GM18909 (cell line): ENCODE measurements around the gene PRSS57.
"Not testable (repeated sequence)": the region's sequence is repeated elsewhere in the genome, so short reads cannot be mapped to it uniquely, and the experiment has no call there.

Source experiments
- ATAC-seq: cut with Tn5 transposase; IDR thresholded peaks from one replicate; pipeline ENCODE4 v1.9.1; 2021; ENCODE audit warnings: mild to moderate bottlenecking; ENCODE audit not compliant: unreplicated experiment, poor library complexity

Gene PRSS57

DNA sequence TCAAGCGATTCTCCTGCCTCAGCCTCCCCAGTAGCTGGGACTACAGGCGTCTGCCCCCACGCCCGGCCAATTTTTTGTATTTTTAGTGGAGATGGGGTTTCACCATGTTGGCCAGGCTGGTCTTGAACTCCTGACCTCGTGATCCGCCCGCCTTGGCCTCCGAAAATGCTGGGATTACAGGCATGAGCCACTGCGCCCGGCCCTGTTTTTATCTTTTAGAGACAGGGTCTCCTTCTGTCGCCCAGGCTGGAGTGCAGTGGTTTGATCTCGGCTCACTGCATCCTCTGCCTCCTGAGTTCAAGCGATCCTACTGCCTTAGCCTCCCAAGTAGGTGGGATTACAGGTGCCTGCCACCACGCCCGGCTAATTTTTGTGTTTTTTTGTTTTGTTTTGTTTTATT, 3.3 kb upstream of the PRSS57 start:
- not testable (repeated sequence) for ATAC-seq

GRCh38 chr19:694481-695351, 536 bp downstream of the PRSS57 start:
- ATAC-seq, result no peak

GRCh38 chr19:690203-690602, 5.0 kb downstream of the PRSS57 start:
- no peak for ATAC-seq

- ATAC-seq, result no peak
Observed at GRCh38 chr19:688992-689391, 6.3 kb downstream of the PRSS57 start.

GRCh38 chr19:688214-688613, 7.0 kb downstream of the PRSS57 start:
- ATAC-seq, result no peak

DNA sequence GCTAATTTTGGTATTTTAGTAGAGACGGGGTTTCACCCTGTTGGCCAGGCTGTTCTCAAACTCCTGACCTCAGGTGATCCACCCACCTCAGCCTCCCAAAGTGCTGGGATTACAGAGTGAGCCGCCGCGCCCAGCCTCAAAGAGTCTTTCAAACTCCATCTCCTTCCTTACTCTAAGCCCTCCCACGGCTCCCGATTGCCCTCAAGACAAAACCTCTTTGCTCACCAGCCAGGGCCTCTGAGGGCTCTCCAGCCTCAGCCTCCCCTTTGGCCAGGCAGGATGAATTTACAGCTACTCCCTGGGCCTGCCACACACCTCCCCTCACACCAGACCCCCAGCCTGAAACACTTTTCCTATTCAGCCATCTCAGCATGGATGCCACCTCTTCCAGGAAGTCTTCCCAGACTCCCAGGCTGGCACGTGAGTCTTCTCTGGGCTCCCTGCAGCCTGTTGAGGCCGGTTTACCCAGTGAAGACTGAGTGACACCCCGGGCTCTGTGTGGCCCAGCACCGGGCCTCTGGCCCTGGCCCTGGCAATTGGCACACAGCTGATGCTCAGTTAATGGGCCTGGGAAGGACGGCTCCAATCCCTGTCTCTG, 7.6 kb downstream of the PRSS57 start:
- no peak for ATAC-seq

DNA sequence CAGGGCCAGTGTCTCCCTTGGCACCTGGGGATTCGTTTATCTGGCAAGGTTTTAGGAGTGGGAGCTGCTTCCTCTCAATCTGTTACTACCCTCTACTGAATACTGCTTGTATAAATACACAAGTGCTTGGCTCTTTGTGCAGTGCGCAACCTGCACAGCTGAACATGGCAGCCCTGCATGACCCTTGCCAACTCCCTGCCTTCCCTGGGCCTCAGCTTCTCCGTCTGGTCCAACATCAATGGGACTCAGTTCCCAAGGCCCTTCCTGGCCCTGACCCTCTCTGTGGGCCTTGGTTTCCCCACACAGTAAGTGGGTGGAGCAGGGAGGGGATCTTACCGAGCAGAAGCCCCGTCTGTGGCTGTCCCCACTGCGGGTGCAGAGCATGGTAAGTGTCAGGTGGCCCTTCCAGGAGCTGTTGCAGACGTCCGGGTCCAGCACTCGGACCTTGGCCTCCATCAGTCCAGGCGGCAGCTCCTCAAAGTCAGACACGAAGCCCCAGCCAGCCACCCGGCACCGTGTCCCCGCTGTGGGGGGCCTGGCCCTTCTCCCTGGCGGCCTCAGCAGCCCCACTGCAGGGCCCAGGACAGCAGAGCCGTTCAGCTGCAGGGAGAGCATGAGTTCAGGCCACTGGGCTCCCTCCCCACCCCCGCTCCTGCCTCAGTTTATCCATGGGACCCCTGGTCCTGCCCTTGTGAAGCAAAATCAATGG, 8.5 kb downstream of the PRSS57 start:
- no peak for ATAC-seq

GRCh38 chr19:685454-685931, 9.8 kb downstream of the PRSS57 start:
- no peak for ATAC-seq

- no peak for ATAC-seq
Observed at GRCh38 chr19:682678-683320, 12.5 kb downstream of the PRSS57 start.

DNA sequence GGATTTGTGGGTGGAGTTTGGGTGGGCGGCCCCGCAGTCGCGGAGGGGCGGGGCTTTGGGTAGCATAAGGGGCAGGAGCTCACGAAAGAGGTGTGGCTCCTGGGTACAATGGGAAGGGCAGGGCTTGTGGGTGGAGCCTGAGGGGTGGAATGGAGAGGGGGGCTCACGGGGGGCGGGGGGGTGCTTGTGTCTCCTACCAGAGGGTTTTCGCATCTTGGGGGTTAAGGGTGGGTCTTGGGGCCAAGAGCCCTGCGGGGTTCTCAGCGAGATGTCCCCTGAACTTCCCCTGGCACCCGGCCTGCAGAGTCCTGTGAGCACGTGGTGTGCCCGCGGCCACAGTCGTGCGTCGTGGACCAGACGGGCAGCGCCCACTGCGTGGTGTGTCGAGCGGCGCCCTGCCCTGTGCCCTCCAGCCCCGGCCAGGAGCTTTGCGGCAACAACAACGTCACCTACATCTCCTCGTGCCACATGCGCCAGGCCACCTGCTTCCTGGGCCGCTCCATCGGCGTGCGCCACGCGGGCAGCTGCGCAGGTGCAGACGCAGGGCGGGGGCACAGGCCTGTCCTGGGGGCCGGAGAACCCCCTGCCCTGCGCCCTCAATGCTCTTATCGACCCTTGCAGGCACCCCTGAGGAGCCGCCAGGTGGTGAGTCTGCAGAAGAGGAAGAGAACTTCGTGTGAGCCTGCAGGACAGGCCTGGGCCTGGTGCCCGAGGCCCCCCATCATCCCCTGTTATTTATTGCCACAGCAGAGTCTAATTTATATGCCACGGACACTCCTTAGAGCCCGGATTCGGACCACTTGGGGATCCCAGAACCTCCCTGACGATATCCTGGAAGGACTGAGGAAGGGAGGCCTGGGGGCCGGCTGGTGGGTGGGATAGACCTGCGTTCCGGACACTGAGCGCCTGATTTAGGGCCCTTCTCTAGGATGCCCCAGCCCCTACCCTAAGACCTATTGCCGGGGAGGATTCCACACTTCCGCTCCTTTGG, 13.9 kb downstream of the PRSS57 start:
- no peak for ATAC-seq

DNA sequence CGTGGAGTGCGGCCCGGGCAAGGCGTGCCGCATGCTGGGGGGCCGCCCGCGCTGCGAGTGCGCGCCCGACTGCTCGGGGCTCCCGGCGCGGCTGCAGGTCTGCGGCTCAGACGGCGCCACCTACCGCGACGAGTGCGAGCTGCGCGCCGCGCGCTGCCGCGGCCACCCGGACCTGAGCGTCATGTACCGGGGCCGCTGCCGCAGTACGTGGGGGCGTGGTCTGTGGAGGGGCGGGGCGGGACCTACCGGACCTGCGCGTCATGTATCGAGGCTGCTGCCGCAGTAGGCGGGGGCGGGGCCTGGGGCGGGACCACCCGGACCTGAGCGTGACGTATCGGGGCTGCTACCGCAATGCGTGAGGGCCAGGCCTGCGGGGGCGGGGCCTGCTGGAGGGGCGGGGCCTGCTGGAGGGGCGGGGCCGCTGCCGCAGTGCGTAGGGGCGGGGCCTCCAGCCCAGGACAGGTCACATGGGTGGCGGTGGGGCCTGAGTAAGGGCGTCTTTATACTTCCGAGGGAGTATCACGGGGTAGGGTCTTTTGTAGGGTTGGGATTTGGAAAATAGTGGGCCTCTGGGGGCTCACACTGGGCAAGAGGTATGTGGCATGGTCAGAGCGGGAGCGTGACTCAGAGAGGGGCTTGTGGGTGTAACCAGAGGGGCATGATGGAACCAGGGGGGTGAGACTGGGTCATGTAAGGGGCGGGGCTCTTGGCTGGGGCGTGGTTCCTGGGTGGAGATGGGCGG, 14.8 kb downstream of the PRSS57 start:
- ATAC-seq, result peak; percentile 76

DNA sequence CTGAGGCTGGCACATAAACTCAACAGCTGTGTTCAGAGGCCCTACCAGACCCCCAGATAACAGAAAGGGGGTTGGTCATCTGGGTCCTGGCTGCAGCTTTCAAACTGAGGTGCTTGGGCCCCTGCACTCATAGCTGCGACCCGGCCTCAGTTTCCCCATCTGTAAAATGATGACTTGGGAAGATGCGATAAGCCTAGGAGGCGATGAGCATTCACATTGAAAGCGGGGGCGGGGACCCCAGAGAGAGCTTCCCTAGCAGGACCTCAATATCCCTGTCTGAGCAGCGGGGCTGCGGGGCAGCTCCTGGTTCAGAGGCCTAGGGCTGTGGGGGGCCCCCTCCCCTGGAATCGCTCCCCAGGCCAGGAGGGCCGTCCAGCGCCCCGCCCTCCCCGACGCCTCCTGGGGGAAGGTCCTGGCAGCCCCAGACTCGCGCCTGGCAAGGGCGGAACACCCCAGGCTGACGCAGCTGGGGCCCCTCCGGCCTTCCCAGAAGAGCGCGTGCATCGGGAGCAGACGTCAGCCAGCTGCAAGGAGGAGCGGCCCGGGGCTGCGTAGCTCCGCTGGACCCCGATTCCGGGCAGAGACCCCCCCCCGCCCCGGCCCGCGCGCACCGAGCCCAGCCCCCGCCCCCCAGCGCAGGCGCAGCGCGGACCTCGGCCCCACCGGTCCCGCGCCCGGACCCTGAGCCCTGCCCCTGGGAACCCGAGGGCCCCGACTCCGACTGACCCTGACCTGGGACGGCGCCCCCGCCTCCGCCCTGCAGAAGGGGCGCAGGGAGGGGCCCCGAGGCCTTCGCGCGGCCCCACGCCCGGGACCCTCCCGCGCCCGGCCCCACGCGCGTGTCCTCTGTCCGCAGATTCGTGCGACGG, 15.6 kb downstream of the PRSS57 start:
- ATAC-seq, result peak; percentile 23

DNA sequence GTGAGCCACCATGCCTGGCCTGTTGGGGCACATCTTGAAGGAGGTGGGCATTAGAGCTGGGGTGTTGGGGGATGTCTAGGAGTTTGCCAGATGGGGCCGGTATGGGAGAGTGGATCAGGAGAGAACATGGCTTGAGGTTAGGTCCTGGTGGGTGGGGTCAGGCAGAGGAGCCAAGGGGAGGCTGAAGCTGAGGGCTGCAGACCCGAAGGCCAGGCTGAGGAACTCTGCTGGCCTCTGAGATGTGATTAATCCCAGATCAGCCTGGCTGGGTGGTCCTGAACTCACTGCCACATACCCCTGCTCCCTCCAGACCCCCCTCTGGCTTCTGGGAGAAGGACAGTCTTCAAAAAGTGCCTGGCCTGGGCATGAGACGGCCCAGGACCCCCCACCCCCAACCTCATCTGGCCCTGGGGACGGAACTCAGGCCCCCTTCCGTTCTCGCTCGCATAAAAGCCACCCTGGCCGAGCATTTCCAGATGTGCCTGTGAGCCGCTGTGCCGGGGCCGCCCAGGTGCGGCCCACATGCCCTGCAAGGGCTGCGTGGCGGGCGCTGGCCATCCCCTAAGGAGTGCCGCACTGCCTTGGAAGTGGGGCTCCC, 16.4 kb downstream of the PRSS57 start:
- no peak for ATAC-seq

DNA sequence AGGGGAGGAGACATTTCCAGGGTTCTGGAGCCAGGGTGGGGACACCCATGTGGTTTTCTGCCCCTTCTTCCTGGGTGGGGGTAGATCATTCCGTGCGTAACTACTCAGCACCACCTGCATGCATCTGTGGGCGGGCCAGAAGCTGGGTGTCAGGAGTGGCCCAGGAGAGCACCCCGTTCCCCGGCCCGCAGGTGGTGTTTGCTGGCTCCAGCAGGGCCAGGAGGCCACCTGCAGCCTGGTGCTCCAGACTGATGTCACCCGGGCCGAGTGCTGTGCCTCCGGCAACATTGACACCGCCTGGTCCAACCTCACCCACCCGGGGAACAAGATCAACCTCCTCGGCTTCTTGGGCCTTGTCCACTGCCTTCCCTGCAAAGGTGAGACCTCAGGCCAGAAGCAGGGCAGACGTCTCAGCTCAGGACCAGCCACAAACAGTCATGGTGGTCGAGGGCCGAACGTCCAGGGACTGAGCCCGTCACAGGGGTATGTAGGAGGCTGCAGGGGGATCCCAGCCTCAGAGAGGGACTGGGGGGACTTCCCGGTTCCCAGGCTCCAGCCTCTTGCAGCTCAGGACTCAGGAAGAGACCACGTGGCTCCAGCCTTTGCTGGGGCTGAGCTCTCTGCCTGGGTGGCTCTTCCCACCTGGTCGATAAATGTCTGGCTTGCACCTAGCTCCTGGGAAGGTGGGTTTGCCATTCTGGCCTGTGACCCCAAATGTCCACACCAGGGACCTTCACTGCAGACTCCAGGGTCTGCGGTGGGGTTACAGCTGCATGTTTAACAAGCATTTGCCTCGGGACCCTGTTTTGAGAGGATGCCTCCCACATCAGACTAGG, 17.4 kb downstream of the PRSS57 start:
- ATAC-seq, result no peak

GRCh38 chr19:677201-677600, 18.1 kb downstream of the PRSS57 start:
- ATAC-seq, result no peak

DNA sequence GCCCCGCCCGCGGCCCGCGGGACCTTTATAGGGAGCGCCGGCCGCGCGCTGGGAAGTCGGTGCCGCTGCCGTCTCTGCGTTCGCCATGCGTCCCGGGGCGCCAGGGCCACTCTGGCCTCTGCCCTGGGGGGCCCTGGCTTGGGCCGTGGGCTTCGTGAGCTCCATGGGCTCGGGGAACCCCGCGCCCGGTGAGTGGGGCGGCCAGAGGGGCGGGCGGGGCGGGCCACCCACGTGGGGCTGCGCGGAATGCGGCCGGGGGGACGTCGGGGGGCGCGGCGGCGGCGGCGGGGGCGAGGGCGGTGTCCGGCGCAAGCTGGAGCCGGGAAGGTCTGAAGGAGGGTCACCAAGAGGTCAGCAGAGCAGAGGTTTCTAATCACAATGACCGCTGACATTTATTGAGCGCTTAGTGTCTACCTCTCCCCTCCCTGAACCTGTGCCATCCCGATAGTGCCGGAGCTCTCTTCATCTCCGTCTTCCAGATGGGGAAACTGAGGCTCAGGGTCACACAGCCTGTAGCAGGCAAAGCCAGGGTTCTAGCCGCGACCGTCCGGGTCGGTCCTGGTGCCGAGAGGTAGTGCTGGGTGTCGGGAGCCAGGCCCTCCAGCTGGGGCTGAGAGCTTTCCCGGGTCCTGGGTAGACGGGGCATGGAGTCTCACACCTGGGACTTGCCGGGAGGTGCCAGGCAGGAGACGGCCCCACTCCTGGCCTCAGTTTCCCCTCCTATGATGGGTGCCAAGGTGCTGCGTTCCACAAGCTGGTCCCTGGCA, 18.7 kb downstream of the PRSS57 start, which contains the start of gene FSTL3:
TSS of gene FSTL3 (plus strand) at position 54 of the 767 bp plus-strand sequence. CDS start at position 86, 32 bp downstream.
- ATAC-seq, result no peak
